Transverse colon (tissue), 4 donors: ENCODE data around the gene KCNQ1OT1. TPM values are rescaled to one million over a fixed set of nuclear protein-coding genes. Genes with fewer than 3 reads are reported as not detected.

ENCODE experiments used
- DNase-seq: peaks from one replicate; pipeline ENCODE4 v3.0.0-alpha.2; 2019
- H3K27ac ChIP-seq, 4 donors: fragments of 200-600 bp; sonication (generic); 2 replicates each; pipeline ENCODE4 v1.5.1; 2016 to 2018; ENCODE audit warnings: inconsistent platforms in 4 of 4
- H3K27me3 ChIP-seq: fragments of 200-600 bp; sonication (generic); 2 replicates; pipeline ENCODE4 v1.5.1; 2017; ENCODE audit warnings: inconsistent platforms
- H3K36me3 ChIP-seq, 4 donors: fragments of 200-600 bp; sonication (generic); 2 replicates each; pipeline ENCODE4 v1.5.1; 2017 to 2019; ENCODE audit warnings: inconsistent platforms in 4 of 4
- H3K4me1 ChIP-seq, 4 donors: fragments of 200-600 bp; sonication (generic); 2 replicates each; pipeline ENCODE4 v1.5.1; 2017 to 2020; ENCODE audit warnings: inconsistent platforms in 4 of 4
- H3K4me3 ChIP-seq, 4 donors: fragments of 200-600 bp; sonication (generic); 1 replicate in 1 of 4; 2 replicates in 3 of 4; pipeline versions ENCODE4 v1.5.1 to v1.6.1; 2017 to 2019; ENCODE audit warnings: inconsistent platforms in 4 of 4
- H3K9me3 ChIP-seq, 2 donors: fragments of 200-600 bp; sonication (generic); 2 replicates each; pipeline ENCODE4 v1.5.1; 2017 to 2019; ENCODE audit warnings: inconsistent platforms in 2 of 2
- EP300 ChIP-seq: sonication (generic); formaldehyde crosslinking; IDR thresholded peaks from one replicate; pipeline ENCODE4 v1.6.1; 2017; ENCODE audit warnings: antibody characterized with exemption, low read depth
- POLR2A ChIP-seq: fragments of 450-650 bp; IDR thresholded peaks from one replicate; pipeline ENCODE4 v1.6.1; 2016; ENCODE audit warnings: antibody characterized with exemption, mild to moderate bottlenecking, moderate library complexity
- POLR2AphosphoS5 ChIP-seq, 3 donors: sonication (generic); formaldehyde crosslinking; IDR thresholded peaks; one replicate each; pipeline ENCODE4 v1.6.1; 2016; ENCODE audit warnings: antibody characterized with exemption in 3 of 3
- whole genome bisulfite sequencing, 2 donors: methylation state at CpG; one replicate each; pipeline ENCODE4 v1.1.5; 2018; ENCODE audit warnings: low coverage in 1 of 2; 5-methylcytosine and 5-hydroxymethylcytosine counted together
- in situ Hi-C, 4 donors: fragments of 200-750 bp; cut with MboI; loops; one replicate each; pipeline versions ENCODE4 v1.15.0 to v1.15.1; 2017; ENCODE audit warnings: low sequenced_read_pairs in 3 of 4, low pct_ligation_motif_present in 1 of 4, low pct_unique_long_range_greater_than_20kb in 1 of 4
- intact Hi-C: fragments of 100-400 bp; cut with DNase I; formaldehyde crosslinking; loops from one replicate; pipeline ENCODE4 v1.15.1; 2023; ENCODE audit warnings: low total_unique reads
- total RNA-seq, 4 donors: library from RNA; depleted of rRNA; stranded (reverse); fragments of >200 nt; gene quantifications; one replicate each; pipeline ENCODE4 v1.1.0, GENCODE V29; 2016
- TF ChIP-seq, protein P1 (sequence below), 5 experiments: fragments of 200-600 bp in 3 of 5; fragments of 450-650 bp in 2 of 5; sonication (generic) in 3 of 5; IDR thresholded peaks; 1 replicate in 2 of 5; 2 replicates in 3 of 5; pipeline ENCODE4 v1.5.1; 2016 to 2017; ENCODE audit warnings: antibody characterized with exemption in 5 of 5, inconsistent platforms in 3 of 5, mild to moderate bottlenecking in 2 of 5, moderate library complexity in 1 of 5

Gene KCNQ1OT1
- total RNA-seq, 4 donors from 2014 or later: 1.5 to 5.0 (median 1.9) TPM

- H3K36me3 ChIP-seq: no peaks in the 10 kb centered on the region
Observed at GRCh38 chr11:2572491-2573239, 127.1 kb downstream of the KCNQ1OT1 start.

GRCh38 chr11:2571598-2572281 is 128.1 kb downstream of the KCNQ1OT1 start:
- intact Hi-C loops: no loop called here

More at GRCh38 chr11:2572491-2573239, 127.1 kb downstream of the KCNQ1OT1 start:
- no peak overlapping the region for H3K4me3 ChIP-seq
- intact Hi-C loops: no loop called here
- no peak overlapping the region for H3K27ac ChIP-seq
- H3K4me1 ChIP-seq: peaks cover 5 to 18% (median 16%) of the 10 kb centered on the region in 4 donors
- 94 to 96% methylated on average over 3 to 32 of the region's 33 CpGs for WGBS, 2 donors
- no peaks in the 10 kb centered on the region for H3K9me3 ChIP-seq
- in situ Hi-C loops: no loop called here
- DNase-seq: no peak
- TF ChIP-seq POLR2A: no peak
- TF ChIP-seq EP300: no peak
- TF ChIP-seq, protein P1, sequence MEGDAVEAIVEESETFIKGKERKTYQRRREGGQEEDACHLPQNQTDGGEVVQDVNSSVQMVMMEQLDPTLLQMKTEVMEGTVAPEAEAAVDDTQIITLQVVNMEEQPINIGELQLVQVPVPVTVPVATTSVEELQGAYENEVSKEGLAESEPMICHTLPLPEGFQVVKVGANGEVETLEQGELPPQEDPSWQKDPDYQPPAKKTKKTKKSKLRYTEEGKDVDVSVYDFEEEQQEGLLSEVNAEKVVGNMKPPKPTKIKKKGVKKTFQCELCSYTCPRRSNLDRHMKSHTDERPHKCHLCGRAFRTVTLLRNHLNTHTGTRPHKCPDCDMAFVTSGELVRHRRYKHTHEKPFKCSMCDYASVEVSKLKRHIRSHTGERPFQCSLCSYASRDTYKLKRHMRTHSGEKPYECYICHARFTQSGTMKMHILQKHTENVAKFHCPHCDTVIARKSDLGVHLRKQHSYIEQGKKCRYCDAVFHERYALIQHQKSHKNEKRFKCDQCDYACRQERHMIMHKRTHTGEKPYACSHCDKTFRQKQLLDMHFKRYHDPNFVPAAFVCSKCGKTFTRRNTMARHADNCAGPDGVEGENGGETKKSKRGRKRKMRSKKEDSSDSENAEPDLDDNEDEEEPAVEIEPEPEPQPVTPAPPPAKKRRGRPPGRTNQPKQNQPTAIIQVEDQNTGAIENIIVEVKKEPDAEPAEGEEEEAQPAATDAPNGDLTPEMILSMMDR (IDR thresholded peaks at IDR 0.05): no peak
- no peak for TF ChIP-seq POLR2AphosphoS5 (IDR thresholded peaks at IDR 0.05)
- H3K27me3 ChIP-seq: no peaks in the 10 kb centered on the region

DNA sequence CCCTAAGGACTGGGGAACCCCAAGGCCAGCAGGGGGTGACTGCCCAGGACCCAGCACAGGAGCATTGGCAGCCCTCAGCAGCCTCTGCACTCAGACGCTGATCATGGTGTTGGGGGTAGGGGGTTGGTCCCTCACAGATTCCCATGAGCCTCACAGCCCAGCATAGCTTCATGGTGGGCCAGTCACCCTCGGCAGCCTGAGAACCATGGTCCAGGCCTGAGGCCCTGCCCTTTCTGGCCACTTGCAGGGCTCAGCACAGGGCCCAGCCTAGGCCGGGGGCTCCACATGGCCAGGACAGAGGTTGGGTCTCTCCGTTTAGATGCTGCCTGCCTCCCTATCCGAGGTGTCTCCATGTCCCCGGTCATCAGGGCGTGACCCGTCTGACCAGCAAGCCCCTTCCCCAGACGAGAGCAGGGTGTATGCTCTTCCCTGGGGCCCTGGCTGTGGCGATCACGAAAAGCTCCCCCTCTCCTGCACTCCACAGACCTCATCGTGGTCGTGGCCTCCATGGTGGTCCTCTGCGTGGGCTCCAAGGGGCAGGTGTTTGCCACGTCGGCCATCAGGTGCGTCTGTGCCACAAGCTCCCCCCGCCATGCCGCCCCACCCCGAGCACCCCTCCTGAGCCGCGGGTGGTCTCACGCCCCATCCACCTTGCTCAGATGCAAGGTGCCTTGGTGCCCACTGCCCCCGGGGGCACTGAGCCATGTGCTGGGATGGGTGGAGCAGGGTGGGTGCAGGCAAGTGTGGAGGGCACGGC is 128.8 kb downstream of the KCNQ1OT1 start:
- intact Hi-C loops (no loop called here), in situ Hi-C loops (no loop called here)
- Histone ChIP-seq H3K9me3 (no peaks in the 10 kb centered on the region), H3K27ac (no peak overlapping the region), H3K4me3 (no peak overlapping the region), H3K4me1 (peaks cover 5 to 26% (median 19%) of the 10 kb centered on the region in 4 donors), H3K27me3 (no peaks in the 10 kb centered on the region), H3K36me3 (no peaks in the 10 kb centered on the region)
- TF ChIP-seq EP300: no peak
- no peak for DNase-seq
- 95% methylated on average over 25 of the region's 25 CpGs; no CpG with 5 or more reads in 1 of the 2 donors for WGBS, 2 donors

More at GRCh38 chr11:2571598-2572281, 128.1 kb downstream of the KCNQ1OT1 start:
- TF ChIP-seq POLR2AphosphoS5 (IDR thresholded peaks at IDR 0.05) (no peak), EP300 (no peak), POLR2A (no peak)
- TF ChIP-seq, protein P1 (IDR thresholded peaks at IDR 0.05): no peak
- no peaks in the 10 kb centered on the region for H3K36me3 ChIP-seq
- no peak overlapping the region for H3K27ac ChIP-seq
- no peaks in the 10 kb centered on the region for H3K27me3 ChIP-seq
- H3K4me3 ChIP-seq: no peak overlapping the region
- H3K9me3 ChIP-seq: no peaks in the 10 kb centered on the region
- H3K4me1 ChIP-seq: peaks cover 5 to 19% (median 13%) of the 10 kb centered on the region in 4 donors
- no peak for DNase-seq
- in situ Hi-C loops: no loop called here
- 96% methylated on average over 23 of the region's 23 CpGs; no CpG with 5 or more reads in 1 of the 2 donors for WGBS, 2 donors

DNA sequence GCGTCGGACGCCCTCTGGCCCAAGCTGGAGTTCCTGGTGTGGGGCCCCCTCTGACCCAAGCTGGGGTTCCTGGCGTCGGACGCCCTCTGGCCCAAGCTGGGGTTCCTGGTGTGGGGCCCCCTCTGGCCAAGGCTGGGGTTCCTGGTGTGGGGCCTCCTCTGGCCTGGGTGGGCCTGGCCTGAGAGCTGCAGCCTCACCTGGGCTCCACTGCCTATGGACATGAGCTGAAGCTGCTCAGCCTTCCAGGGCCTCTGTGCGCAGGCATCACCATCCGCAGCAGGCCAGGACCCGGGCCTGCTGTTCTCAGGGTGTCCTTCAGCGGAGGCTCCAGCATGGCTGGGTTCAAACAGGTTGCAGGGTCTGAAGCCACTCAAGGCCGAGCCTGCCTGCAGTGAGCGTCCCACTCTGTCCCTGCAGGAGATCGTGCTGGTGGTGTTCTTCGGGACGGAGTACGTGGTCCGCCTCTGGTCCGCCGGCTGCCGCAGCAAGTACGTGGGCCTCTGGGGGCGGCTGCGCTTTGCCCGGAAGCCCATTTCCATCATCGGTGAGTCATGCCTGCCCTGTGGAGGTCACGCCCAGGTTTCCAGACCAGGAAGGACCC is 129.5 kb downstream of the KCNQ1OT1 start:
- whole genome bisulfite sequencing, 2 donors: 97% methylated on average over 23 of the region's 26 CpGs; no CpG with 5 or more reads in 1 of the 2 donors
- Histone ChIP-seq H3K4me3 (no peak overlapping the region), H3K27ac (no peak overlapping the region), H3K36me3 (no peaks in the 10 kb centered on the region), H3K9me3 (no peaks in the 10 kb centered on the region), H3K4me1 (peaks cover 3 to 22% (median 18%) of the 10 kb centered on the region in 4 donors), H3K27me3 (no peaks in the 10 kb centered on the region)
- intact Hi-C loops (no loop called here), in situ Hi-C loops (no loop called here)
- no peak for DNase-seq
- TF ChIP-seq, protein P1 (IDR thresholded peaks at IDR 0.05): no peak
- TF ChIP-seq POLR2A (no peak), POLR2AphosphoS5 (IDR thresholded peaks at IDR 0.05) (no peak), EP300 (no peak)
